T-helper 1 cell treated with Interleukin-12 subunit alpha and Interleukin-12 subunit beta and Interleukin-4 antibody, amounts not matched to agents 30 ng/mL and 1 ng/mL, for 36 hours (primary cell): ENCODE results near the gene ZNF441. TPM values are rescaled to one million over a fixed set of nuclear protein-coding genes. Genes with fewer than 3 reads are reported as not detected.

Source experiments
- total RNA-seq: library from RNA; stranded (reverse); gene quantifications from 2 replicates; pipeline ENCODE4 v1.2.3, GENCODE V29; 2022

Gene ZNF441
- total RNA-seq, 1 donor from 2014 or later: 5.6 TPM

Other genes starting within 250 kb of the ZNF441 start
- 28.9 and 29.6 TPM in 2 replicates for gene ECSIT, start 237.9 kb upstream of the ZNF441 start, total RNA-seq
- gene CNN1, start 228.1 kb upstream of the ZNF441 start, total RNA-seq: not detected in 2 replicates
- gene ELOF1, start 207.8 kb upstream of the ZNF441 start, total RNA-seq: 64.3 and 64.6 TPM in 2 replicates
- gene ACP5, start 189.4 kb upstream of the ZNF441 start, total RNA-seq: 29.0 and 29.6 TPM in 2 replicates
- 3.9 and 4.4 TPM in 2 replicates for gene ZNF627, start 169.5 kb upstream of the ZNF441 start, total RNA-seq
- 2.3 and 3.0 TPM in 2 replicates for gene ZNF823, start 28.1 kb upstream of the ZNF441 start, total RNA-seq
- 0.44 and 1.1 TPM in 2 replicates for gene ZNF491, start 31.5 kb downstream of the ZNF441 start, total RNA-seq
- 11.4 and 11.9 TPM in 2 replicates for gene ZNF440, start 47.3 kb downstream of the ZNF441 start, total RNA-seq
- 6.1 and 7.4 TPM in 2 replicates for gene ZNF439, start 81.7 kb downstream of the ZNF441 start, total RNA-seq
- gene ZNF69, start 120.8 kb downstream of the ZNF441 start, total RNA-seq: 0.98 and 1.3 TPM in 2 replicates
- 15.8 and 16.4 TPM in 2 replicates for gene ZNF700, start 158.1 kb downstream of the ZNF441 start, total RNA-seq
- gene ZNF763, start 198.0 kb downstream of the ZNF441 start, total RNA-seq: 1.1 and 1.7 TPM in 2 replicates